Measurements from ENCODE around the gene ACD.

The ACD gene

GRCh38 chr16:67656344-67657016 is 3.6 kb downstream of the ACD start:
- no peak for TF ChIP-seq Cebpa-rat (IDR thresholded peaks at IDR 0.05)
- Histone ChIP-seq H3K36me3 (peaks cover 23 to 66% (median 57%) of the 10 kb centered on the region in 11 experiments; a peak in 21 of 22 replicates), H3K27ac (no peak overlapping the region)

GRCh38 chr16:67655363-67655762 is 4.7 kb downstream of the ACD start:
- H3K27ac ChIP-seq, result no peak overlapping the region; a peak in 1 of 22 replicates
- no peak overlapping the region for H3K4me2 ChIP-seq
- H3K36me3 ChIP-seq, result peaks cover 23 to 77% (median 66%) of the 10 kb centered on the region in 11 experiments; a peak in 21 of 22 replicates
- H3K4me1 ChIP-seq, result peaks cover 11 to 15% (median 12%) of the 10 kb centered on the region in 10 experiments
- no peaks in the 10 kb centered on the region for H3K27me3 ChIP-seq
- H3K4me3 ChIP-seq, result no peak overlapping the region
- peaks cover 0 to 56% (median 25%) of the 10 kb centered on the region in 11 experiments; a peak in 17 of 22 replicates for H4K20me1 ChIP-seq
- H3K9ac ChIP-seq, result 0 out of 22 replicates have a peak overlapping the region, but pooled peaks of 1 of the 11 experiments have one; percentile 5
- no peak for TF ChIP-seq Cebpa-rat (IDR thresholded peaks at IDR 0.05)
- H3K9me3 ChIP-seq (replicated peaks in 1 of 11), result no peaks in the 10 kb centered on the region

More at GRCh38 chr16:67656344-67657016, 3.6 kb downstream of the ACD start:
- Histone ChIP-seq H3K9me3 (replicated peaks in 1 of 11) (no peaks in the 10 kb centered on the region), H3K27me3 (no peaks in the 10 kb centered on the region), H3K4me1 (peaks cover 16 to 22% (median 19%) of the 10 kb centered on the region in 10 experiments), H4K20me1 (peaks cover 0 to 58% (median 28%) of the 10 kb centered on the region in 11 experiments; a peak in 17 of 22 replicates), H3K4me2 (no peak overlapping the region), H3K4me3 (no peak overlapping the region), H3K9ac (0 out of 22 replicates have a peak overlapping the region, but pooled peaks of 1 of the 11 experiments have one; percentile 13)

- Histone ChIP-seq H3K27ac (no peak overlapping the region), H3K4me1 (peaks cover 10 to 14% (median 12%) of the 10 kb centered on the region in 10 experiments), H3K36me3 (peaks cover 23 to 86% (median 75%) of the 10 kb centered on the region in 11 experiments; a peak in 21 of 22 replicates), H3K27me3 (no peaks in the 10 kb centered on the region), H3K4me3 (no peak overlapping the region), H4K20me1 (peaks cover 0 to 56% (median 20%) of the 10 kb centered on the region in 11 experiments; a peak in 17 of 22 replicates), H3K4me2 (no peak overlapping the region), H3K9ac (peak overlapping the region in 1 of 11 experiments; percentile 11; a peak in 1 of 22 replicates), H3K9me3 (replicated peaks in 1 of 11) (no peaks in the 10 kb centered on the region)
- TF ChIP-seq Cebpa-rat (IDR thresholded peaks at IDR 0.05), result no peak
These were observed 5.6 kb downstream of the ACD start for GRCh38 chr16:67654403-67654911.

GRCh38 chr16:67653789-67654402 is 6.2 kb downstream of the ACD start:
- no peak overlapping the region for H3K4me2 ChIP-seq
- no peaks in the 10 kb centered on the region for H3K27me3 ChIP-seq
- H3K27ac ChIP-seq, result no peak overlapping the region
- peaks cover 0 to 51% (median 15%) of the 10 kb centered on the region in 11 experiments; a peak in 17 of 22 replicates for H4K20me1 ChIP-seq
- no peak for TF ChIP-seq Cebpa-rat (IDR thresholded peaks at IDR 0.05)
- H3K9ac ChIP-seq, result no peak overlapping the region
- H3K9me3 ChIP-seq (replicated peaks in 1 of 11), result no peaks in the 10 kb centered on the region
- no peak overlapping the region for H3K4me3 ChIP-seq
- H3K36me3 ChIP-seq, result peaks cover 23 to 90% (median 78%) of the 10 kb centered on the region in 11 experiments; a peak in 21 of 22 replicates
- H3K4me1 ChIP-seq, result peaks cover 5 to 9% (median 7%) of the 10 kb centered on the region in 10 experiments

GRCh38 chr16:67653128-67653788 is 6.8 kb downstream of the ACD start:
- peaks cover 21 to 91% (median 78%) of the 10 kb centered on the region in 11 experiments; a peak in 21 of 22 replicates for H3K36me3 ChIP-seq
- no peaks in the 10 kb centered on the region for H3K9me3 ChIP-seq (replicated peaks in 1 of 11)
- H3K27ac ChIP-seq, result no peak overlapping the region
- no peak overlapping the region for H3K4me2 ChIP-seq
- peaks cover 0 to 45% (median 8%) of the 10 kb centered on the region in 11 experiments; a peak in 16 of 22 replicates for H4K20me1 ChIP-seq
- H3K9ac ChIP-seq, result no peak overlapping the region
- H3K27me3 ChIP-seq, result no peaks in the 10 kb centered on the region
- H3K4me3 ChIP-seq, result no peak overlapping the region
- H3K4me1 ChIP-seq, result peaks cover 0 to 2% (median under 1%) of the 10 kb centered on the region in 10 experiments; a peak in 7 of 20 replicates
- TF ChIP-seq Cebpa-rat (IDR thresholded peaks at IDR 0.05), result no peak

GRCh38 chr16:67652578-67653127 is 7.4 kb downstream of the ACD start:
- Histone ChIP-seq H3K27me3 (no peaks in the 10 kb centered on the region), H3K4me2 (no peak overlapping the region), H3K4me1 (no peaks in the 10 kb centered on the region), H3K4me3 (no peak overlapping the region), H4K20me1 (peaks cover 0 to 39% (median 2%) of the 10 kb centered on the region in 11 experiments; a peak in 13 of 22 replicates), H3K9me3 (replicated peaks in 1 of 11) (no peaks in the 10 kb centered on the region), H3K36me3 (peaks cover 15 to 88% (median 74%) of the 10 kb centered on the region in 11 experiments; a peak in 21 of 22 replicates), H3K9ac (no peak overlapping the region), H3K27ac (no peak overlapping the region)
- no peak for TF ChIP-seq Cebpa-rat (IDR thresholded peaks at IDR 0.05)

GRCh38 chr16:67651847-67652246 is 8.2 kb downstream of the ACD start:
- no peak for TF ChIP-seq Cebpa-rat (IDR thresholded peaks at IDR 0.05)
- Histone ChIP-seq H3K4me2 (no peak overlapping the region), H3K27me3 (no peaks in the 10 kb centered on the region), H4K20me1 (peaks cover 0 to 30% (median 0%) of the 10 kb centered on the region in 11 experiments; a peak in 8 of 22 replicates), H3K9me3 (replicated peaks in 1 of 11) (no peaks in the 10 kb centered on the region), H3K4me1 (peaks cover 0 to 1% (median 0%) of the 10 kb centered on the region in 10 experiments; a peak in 1 of 20 replicates), H3K9ac (no peak overlapping the region), H3K27ac (no peak overlapping the region), H3K4me3 (no peak overlapping the region), H3K36me3 (peaks cover 7 to 85% (median 66%) of the 10 kb centered on the region in 11 experiments; a peak in 19 of 22 replicates)

- H3K4me2 ChIP-seq, result no peak overlapping the region
- H3K4me1 ChIP-seq, result peaks cover 0 to 8% (median 5%) of the 10 kb centered on the region in 10 experiments; a peak in 13 of 20 replicates
- H3K27ac ChIP-seq, result no peak overlapping the region
- no peak overlapping the region for H3K4me3 ChIP-seq
- H4K20me1 ChIP-seq, result peaks cover 0 to 22% (median 0%) of the 10 kb centered on the region in 11 experiments; a peak in 8 of 22 replicates
- H3K9ac ChIP-seq, result 0 out of 22 replicates have a peak overlapping the region, but pooled peaks of 1 of the 11 experiments have one; percentile 9
- H3K9me3 ChIP-seq (replicated peaks in 1 of 11), result no peaks in the 10 kb centered on the region
- peaks cover 0 to 82% (median 58%) of the 10 kb centered on the region in 11 experiments; a peak in 16 of 22 replicates for H3K36me3 ChIP-seq
- no peaks in the 10 kb centered on the region for H3K27me3 ChIP-seq
- no peak for TF ChIP-seq Cebpa-rat (IDR thresholded peaks at IDR 0.05)
These were observed 9.0 kb downstream of the ACD start for GRCh38 chr16:67651039-67651438.

Measured in BLaER1 treated with 17β-estradiol and CSF1 and Interleukin-3, amounts not matched to agents 10 nM and 100 nM (cell line).